SK-N-SH (cell line): ENCODE results near the gene FLT1. TPM values are rescaled to one million over a fixed set of nuclear protein-coding genes. Genes with fewer than 3 reads are reported as not detected.

Experiments
- CTCF ChIA-PET: fragments of 300-600, 350-600 bp; formaldehyde crosslinking; extraction: SDS; loops from one replicate; lab custom pipeline; 2021; lab: Yijun Ruan, JAX
- POLR2A ChIA-PET: fragments of 350-600 bp; sonication (Branson Sonifier 250); formaldehyde crosslinking; extraction: SDS; loops from one replicate; lab custom pipeline; 2020; ENCODE audit warnings: antibody characterized with exemption, inconsistent platforms; lab: Yijun Ruan, JAX
- DNase-seq: peaks from one replicate; pipeline ENCODE4 v3.0.0; 2012
- H2AFZ ChIP-seq: fragments of 200-600 bp; sonication (generic); 2 replicates; pipeline ENCODE4 v1.8.1; 2016; ENCODE audit warnings: antibody characterized with exemption, mild to moderate bottlenecking, low read depth
- H3F3A ChIP-seq: fragments of 200-600 bp; sonication (generic); replicated peaks from 2 replicates; pipeline ENCODE3; 2016; ENCODE audit warnings: antibody characterized with exemption, mild to moderate bottlenecking; ENCODE audit not compliant: insufficient read depth
- H3K27ac ChIP-seq, 2 experiments: fragments of 200-500 bp in 1 of 2; fragments of 200-600 bp in 1 of 2; sonication (Bioruptor generic) in 1 of 2; sonication (generic), shearing (Covaris generic) in 1 of 2; 2 replicates each; pipeline versions ENCODE4 v1.5.1 to v1.6.1; 2014 to 2016; ENCODE audit warnings: low read depth in 2 of 2, inconsistent platforms in 1 of 2, low read length in 1 of 2, mild to moderate bottlenecking in 1 of 2, mixed read lengths in 1 of 2
- H3K27me3 ChIP-seq: fragments of 200-600 bp; sonication (generic), shearing (Covaris generic); 2 replicates; pipeline ENCODE4 v1.6.1; 2016; ENCODE audit warnings: mixed run types; ENCODE audit not compliant: insufficient read depth
- H3K36me3 ChIP-seq, 2 experiments: fragments of 200-500 bp in 1 of 2; fragments of 200-600 bp in 1 of 2; sonication (Bioruptor generic) in 1 of 2; sonication (generic) in 1 of 2; replicated peaks in 1 of 2; 2 replicates each; pipeline versions ENCODE3 to v1.5.1; 2014 to 2016; ENCODE audit warnings: low read length in 1 of 2, mild to moderate bottlenecking in 1 of 2; ENCODE audit not compliant: insufficient read depth in 2 of 2, control insufficient read depth in 1 of 2
- H3K4me1 ChIP-seq, 2 experiments: fragments of 200-500 bp in 1 of 2; fragments of 200-600 bp in 1 of 2; sonication (Bioruptor generic) in 1 of 2; sonication (generic), shearing (Covaris generic) in 1 of 2; 2 replicates each; pipeline versions ENCODE4 v1.5.1 to v1.6.1; 2014 to 2016; ENCODE audit warnings: low read depth in 1 of 2, low read length in 1 of 2, mixed run types in 1 of 2; ENCODE audit not compliant: insufficient read depth in 2 of 2, control insufficient read depth in 1 of 2
- H3K4me2 ChIP-seq: fragments of 200-600 bp; sonication (generic), shearing (Covaris generic); 2 replicates; pipeline ENCODE4 v1.6.1; 2017; ENCODE audit warnings: mixed run types
- H3K4me3 ChIP-seq, 2 experiments: fragments of 200-500 bp in 1 of 2; fragments of 200-600 bp in 1 of 2; sonication (Bioruptor generic) in 1 of 2; sonication (generic), shearing (Covaris generic) in 1 of 2; 2 replicates each; pipeline versions ENCODE4 v1.5.1 to v1.8.1; 2014 to 2016; ENCODE audit warnings: low read depth in 2 of 2, inconsistent platforms in 1 of 2, low read length in 1 of 2, mild to moderate bottlenecking in 1 of 2, mixed read lengths in 1 of 2, moderate library complexity in 1 of 2
- H3K79me2 ChIP-seq: fragments of 200-600 bp; sonication (generic); 2 replicates; pipeline ENCODE4 v1.8.1; 2017; ENCODE audit warnings: mild to moderate bottlenecking; ENCODE audit not compliant: insufficient read depth
- H3K9ac ChIP-seq: fragments of 200-600 bp; sonication (generic); 2 replicates; pipeline ENCODE4 v1.6.1; 2017; ENCODE audit warnings: mixed run types
- H3K9me2 ChIP-seq: fragments of 200-600 bp; sonication (generic); 2 replicates; pipeline ENCODE4 v1.6.1; 2017; ENCODE audit warnings: mixed run types
- H3K9me3 ChIP-seq: fragments of 200-600 bp; sonication (generic); 2 replicates; pipeline ENCODE4 v1.6.1; 2017; ENCODE audit warnings: mixed run types, mild to moderate bottlenecking, moderate library complexity
- H4K20me1 ChIP-seq: fragments of 200-600 bp; sonication (generic); 2 replicates; pipeline ENCODE4 v1.6.1; 2017; ENCODE audit warnings: mild to moderate bottlenecking, mixed run types; ENCODE audit not compliant: insufficient read depth
- EP300 ChIP-seq, 2 experiments: IDR thresholded peaks; 2 replicates each; pipeline versions ENCODE4 v1.4.0 to v1.6.1; 2012; ENCODE audit warnings: borderline replicate concordance in 1 of 2, low read depth in 1 of 2, low read length in 1 of 2
- EZH2phosphoT487 ChIP-seq: fragments of 200-600 bp; sonication (generic); IDR thresholded peaks from 2 replicates; pipeline ENCODE4 v1.6.1; 2017; ENCODE audit warnings: low read depth, mixed run types, mild to moderate bottlenecking, antibody characterized with exemption, moderate library complexity, borderline replicate concordance
- FOXJ3 ChIP-seq: sonication (generic); formaldehyde crosslinking; IDR thresholded peaks from 2 replicates; pipeline ENCODE4 v1.5.1; 2020; ENCODE audit warnings: mild to moderate bottlenecking, missing genetic modification reagents
- GABPA ChIP-seq: IDR thresholded peaks from 2 replicates; pipeline ENCODE4 v1.4.0; 2012; ENCODE audit warnings: low read depth, mild to moderate bottlenecking
- GATA2 ChIP-seq: sonication (generic); formaldehyde crosslinking; IDR thresholded peaks from 2 replicates; pipeline ENCODE4 v1.5.0; 2020; ENCODE audit warnings: mild to moderate bottlenecking, missing genetic modification reagents
- MXI1 ChIP-seq: IDR thresholded peaks from 2 replicates; pipeline ENCODE4 v1.6.1; 2012; ENCODE audit warnings: mild to moderate bottlenecking, low read depth, low read length, improper control_type of control experiment
- NFIC ChIP-seq: IDR thresholded peaks from 2 replicates; pipeline ENCODE4 v1.4.0; 2012; ENCODE audit warnings: borderline replicate concordance
- PBX3 ChIP-seq: IDR thresholded peaks from 2 replicates; pipeline ENCODE4; 2012
- RCOR1 ChIP-seq: fragments of 150-350 bp; IDR thresholded peaks from 2 replicates; pipeline ENCODE4 v1.6.1; 2017; ENCODE audit warnings: antibody characterized with exemption, low read length
- RFX5 ChIP-seq: IDR thresholded peaks from 2 replicates; pipeline ENCODE4 v1.6.1; 2012; ENCODE audit warnings: mild to moderate bottlenecking, improper control_type of control experiment, low read length
- TAF1 ChIP-seq: IDR thresholded peaks from 2 replicates; pipeline ENCODE4 v1.6.1; 2012; ENCODE audit warnings: low read depth, mild to moderate bottlenecking, low read length, moderate library complexity, borderline replicate concordance
- TCF12 ChIP-seq: IDR thresholded peaks from 2 replicates; pipeline ENCODE4 v1.4.0; 2012
- TEAD4 ChIP-seq: IDR thresholded peaks from 2 replicates; pipeline ENCODE4 v1.4.0; 2012; ENCODE audit warnings: mild to moderate bottlenecking, borderline replicate concordance; ENCODE audit not compliant: insufficient read depth
- ZBTB33 ChIP-seq: IDR thresholded peaks from 2 replicates; pipeline ENCODE4 v1.4.0; 2012; ENCODE audit warnings: low read depth, borderline replicate concordance
- WGBS: methylation state at CpG from one replicate; pipeline ENCODE4 v1.1.6; 2017; ENCODE audit warnings: low lambda C conversion rate; 5-methylcytosine and 5-hydroxymethylcytosine counted together
- polyA plus RNA-seq, 3 experiments: library from polyadenylated mRNA; depleted of rRNA; stranded (reverse); fragments of >200 nt; gene quantifications; 2 replicates each; pipeline ENCODE4 v1.2.3, GENCODE V29; 2012
- TF ChIP-seq, protein P1 (sequence below): IDR thresholded peaks from 2 replicates; pipeline ENCODE4 v1.4.0; 2012; ENCODE audit warnings: low read depth

The FLT1 gene
- polyA plus RNA-seq, 1 of the 3 experiments (the other 2 are of a cell fraction), result 0.20 TPM

DNA sequence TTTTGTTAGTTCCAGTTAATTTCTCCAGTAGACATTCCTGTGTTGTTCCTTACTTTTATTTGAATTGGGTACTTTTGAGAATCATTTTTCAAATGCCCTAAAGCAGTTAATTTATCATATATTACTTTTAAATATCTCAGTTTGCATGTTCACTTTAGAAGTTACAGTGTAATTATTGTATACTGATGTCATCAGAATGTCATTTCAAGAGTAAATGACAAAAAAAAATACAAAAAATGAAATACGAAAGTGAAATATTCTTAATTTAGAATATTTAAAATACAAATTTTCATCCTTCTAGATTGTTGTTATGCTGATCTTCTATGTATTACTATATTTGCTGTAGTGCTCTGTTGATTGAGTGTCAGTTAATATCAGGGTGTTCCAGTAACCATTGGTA, 242.4 kb downstream of the FLT1 start:
- H2AFZ ChIP-seq, result no peak overlapping the region
- H3K79me2 ChIP-seq, result peaks cover 19% of the 10 kb centered on the region
- no peak overlapping the region for H3K4me2 ChIP-seq
- ChIA-PET POLR2A (no interaction called here), CTCF (no interaction called here)
- H3K9me3 ChIP-seq, result 0 out of 2 replicates have a peak, but pooled peaks cover 3% of the 10 kb centered on the region
- H3K27me3 ChIP-seq, result no peaks in the 10 kb centered on the region
- TF ChIP-seq MXI1, result no peak
- TF ChIP-seq TEAD4, result no peak
- TF ChIP-seq TAF1, result no peak
- no peak for TF ChIP-seq EZH2phosphoT487
- no peak for TF ChIP-seq NFIC
- no peak for TF ChIP-seq ZBTB33
- no peak for TF ChIP-seq FOXJ3 (CRISPR knock-in tag)
- TF ChIP-seq RCOR1, result no peak
- no peak for TF ChIP-seq GATA2 (CRISPR knock-in tag)
- TF ChIP-seq, protein P1, sequence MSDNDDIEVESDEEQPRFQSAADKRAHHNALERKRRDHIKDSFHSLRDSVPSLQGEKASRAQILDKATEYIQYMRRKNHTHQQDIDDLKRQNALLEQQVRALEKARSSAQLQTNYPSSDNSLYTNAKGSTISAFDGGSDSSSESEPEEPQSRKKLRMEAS, result no peak
- no peak for TF ChIP-seq PBX3
- TF ChIP-seq EP300 (IDR thresholded peaks at IDR 0.05; ENCODE audit: borderline replicate concordance in 1 of 2, low read depth in 1 of 2, low read length in 1 of 2), result no peak
- H3K9ac ChIP-seq, result no peak overlapping the region
- H3K27ac ChIP-seq, result no peak overlapping the region
- H3F3A ChIP-seq, result no peaks in the 10 kb centered on the region
- H3K9me2 ChIP-seq, result no peaks in the 10 kb centered on the region
- 94% methylated on average over 1 of the region's 1 CpG for WGBS
- H3K36me3 ChIP-seq, result peaks cover 10 to 48% of the 10 kb centered on the region in 2 experiments
- H3K4me1 ChIP-seq, result no peaks in the 10 kb centered on the region
- DNase-seq, result no peak
- H3K4me3 ChIP-seq, result no peak overlapping the region
- no peaks in the 10 kb centered on the region for H4K20me1 ChIP-seq

- CTCF ChIA-PET, result no interaction called here
- 94% methylated on average over 6 of the region's 6 CpGs for WGBS
- no peak for TF ChIP-seq RFX5
- TF ChIP-seq TCF12, result no peak
- TF ChIP-seq GABPA, result no peak
Observed at GRCh38 chr13:28251466-28251865, 243.5 kb downstream of the FLT1 start.

More at GRCh38 chr13:28251466-28251865, 243.5 kb downstream of the FLT1 start:
- peaks cover 22% of the 10 kb centered on the region for H3K79me2 ChIP-seq
- H3K27me3 ChIP-seq, result no peaks in the 10 kb centered on the region
- H3K9me3 ChIP-seq, result 0 out of 2 replicates have a peak, but pooled peaks cover 6% of the 10 kb centered on the region
- no peak overlapping the region for H3K9ac ChIP-seq
- POLR2A ChIA-PET, result no interaction called here
- H2AFZ ChIP-seq, result no peak overlapping the region
- no peaks in the 10 kb centered on the region for H3F3A ChIP-seq
- no peaks in the 10 kb centered on the region for H3K4me1 ChIP-seq
- no peak overlapping the region for H3K27ac ChIP-seq
- no peaks in the 10 kb centered on the region for H3K9me2 ChIP-seq
- H3K4me3 ChIP-seq, result no peak overlapping the region
- no peak overlapping the region for H3K4me2 ChIP-seq
- no peaks in the 10 kb centered on the region for H4K20me1 ChIP-seq
- DNase-seq, result no peak
- H3K36me3 ChIP-seq, result peaks cover 4 to 49% of the 10 kb centered on the region in 2 experiments
